GM04503 (cell line): Measurements from ENCODE around the gene MCEMP1.

ENCODE experiments used
- DNase-seq: peaks from one replicate; pipeline ENCODE4 v3.0.0-alpha.2; 2012; ENCODE audit warnings: low read depth

The MCEMP1 gene

DNA sequence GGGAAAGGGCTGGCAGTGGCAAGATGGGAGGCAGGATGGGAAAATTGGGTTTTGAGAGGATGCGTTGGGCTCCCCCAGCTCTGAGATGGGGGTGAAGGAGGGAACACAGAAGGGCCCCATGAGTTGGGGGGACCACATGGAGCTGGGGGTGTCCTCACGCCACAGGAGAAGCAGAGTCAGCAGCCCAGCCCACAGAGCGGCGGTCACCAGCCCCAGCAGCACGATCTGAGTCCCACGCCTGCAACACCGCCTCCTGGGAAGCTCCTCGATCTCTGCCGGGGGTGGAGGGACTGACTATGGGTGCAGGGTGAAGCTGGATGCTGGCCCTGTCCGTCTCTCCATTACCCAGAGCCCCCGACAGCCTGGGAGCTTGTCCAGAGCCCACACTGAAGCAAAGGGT is 21.7 kb downstream of the MCEMP1 start:
- DNase-seq: no peak

DNA sequence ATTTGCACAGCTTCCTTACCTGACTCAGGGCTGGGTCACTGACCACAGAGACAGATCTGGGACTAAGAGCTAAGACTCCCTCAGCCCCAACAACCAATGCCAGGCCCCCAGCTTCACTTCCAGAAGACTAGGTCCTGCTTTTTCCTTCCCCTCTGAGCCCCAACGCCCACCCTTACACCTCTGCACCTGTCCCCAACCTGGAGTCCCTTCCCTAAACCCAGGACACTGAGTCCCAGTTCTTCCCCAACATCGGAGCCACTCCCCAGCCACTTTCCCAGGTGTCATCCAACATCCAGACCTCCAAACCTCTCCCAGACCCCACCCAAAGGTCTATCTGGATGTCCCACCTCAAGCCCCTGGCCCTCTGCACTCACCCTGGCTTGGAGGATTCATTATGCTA is 22.1 kb downstream of the MCEMP1 start:
- DNase-seq: no peak

DNA sequence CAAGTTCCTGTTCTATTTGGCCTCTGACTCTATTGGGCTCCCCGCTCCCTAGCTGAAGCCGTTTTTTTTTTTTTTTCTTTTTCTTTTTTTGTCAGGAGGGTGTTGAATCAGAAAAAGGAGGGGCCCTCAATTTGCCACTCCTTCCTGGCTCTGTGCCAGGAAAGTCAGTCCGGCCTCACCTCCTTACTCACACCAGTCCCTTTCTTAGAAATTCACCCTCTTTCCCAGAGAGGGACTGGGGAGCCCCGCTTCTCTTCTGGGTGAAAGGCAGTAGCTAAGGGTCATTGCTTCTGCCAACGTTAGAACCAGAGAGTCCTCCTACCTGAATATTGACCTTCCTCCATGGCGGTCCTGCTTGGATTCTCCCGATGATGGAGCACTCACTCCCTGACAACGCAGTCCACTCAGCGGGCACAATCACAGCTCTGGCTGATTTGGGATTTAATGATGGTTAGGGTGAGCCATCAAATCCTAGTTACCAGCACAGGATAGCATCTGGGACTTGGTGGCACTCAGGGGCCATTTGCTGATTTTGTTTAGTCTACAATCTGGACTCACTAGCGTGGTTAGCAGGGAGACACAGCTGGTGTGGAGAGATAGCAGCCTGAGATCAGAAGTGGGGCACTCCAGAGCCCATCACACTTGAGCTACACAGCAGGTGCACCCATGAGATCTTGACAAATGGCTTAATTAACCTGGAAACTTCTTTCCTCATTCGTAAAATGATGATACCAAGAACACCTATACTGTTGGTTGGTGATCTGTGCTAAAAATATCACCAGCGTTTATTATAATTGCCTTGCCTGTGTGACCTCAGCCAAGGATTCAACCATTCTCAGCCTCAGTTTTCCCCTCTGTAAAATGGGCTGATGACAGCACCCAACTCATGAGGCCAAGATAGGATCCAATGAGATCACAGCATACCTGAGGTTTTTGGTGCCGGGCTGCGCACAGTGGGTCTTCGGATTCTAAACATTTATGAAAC is 22.8 kb downstream of the MCEMP1 start:
- no peak for DNase-seq

DNA sequence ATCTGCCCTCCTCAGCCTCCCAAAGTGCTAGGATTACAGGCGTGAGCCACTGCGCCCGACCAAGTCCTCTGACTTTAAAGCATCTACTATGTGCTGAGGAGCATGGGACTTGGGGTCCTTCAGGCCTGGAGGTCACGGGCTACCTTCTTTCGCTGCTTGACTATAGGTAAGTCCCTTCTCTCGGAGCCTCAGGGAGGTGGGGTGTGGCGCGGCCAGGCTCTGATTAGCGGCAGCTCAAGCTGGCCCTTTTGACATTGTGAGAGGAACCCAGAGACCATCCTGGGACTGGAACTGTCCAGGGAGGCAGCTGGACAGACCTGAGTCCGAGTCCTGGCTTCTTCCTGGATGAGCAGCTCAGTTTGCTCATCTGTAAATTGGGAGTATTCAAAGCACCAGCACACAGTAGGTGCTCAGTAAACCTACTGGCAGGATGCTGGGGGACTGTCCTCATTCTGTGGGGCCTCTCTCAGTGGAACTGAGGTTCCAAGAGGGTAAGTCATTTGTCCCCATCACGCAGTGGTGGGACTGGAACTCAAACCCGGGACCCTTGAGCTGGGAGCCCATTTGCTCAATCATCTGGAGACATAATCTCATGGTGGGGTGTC is 24.3 kb downstream of the MCEMP1 start:
- DNase-seq: no peak

DNA sequence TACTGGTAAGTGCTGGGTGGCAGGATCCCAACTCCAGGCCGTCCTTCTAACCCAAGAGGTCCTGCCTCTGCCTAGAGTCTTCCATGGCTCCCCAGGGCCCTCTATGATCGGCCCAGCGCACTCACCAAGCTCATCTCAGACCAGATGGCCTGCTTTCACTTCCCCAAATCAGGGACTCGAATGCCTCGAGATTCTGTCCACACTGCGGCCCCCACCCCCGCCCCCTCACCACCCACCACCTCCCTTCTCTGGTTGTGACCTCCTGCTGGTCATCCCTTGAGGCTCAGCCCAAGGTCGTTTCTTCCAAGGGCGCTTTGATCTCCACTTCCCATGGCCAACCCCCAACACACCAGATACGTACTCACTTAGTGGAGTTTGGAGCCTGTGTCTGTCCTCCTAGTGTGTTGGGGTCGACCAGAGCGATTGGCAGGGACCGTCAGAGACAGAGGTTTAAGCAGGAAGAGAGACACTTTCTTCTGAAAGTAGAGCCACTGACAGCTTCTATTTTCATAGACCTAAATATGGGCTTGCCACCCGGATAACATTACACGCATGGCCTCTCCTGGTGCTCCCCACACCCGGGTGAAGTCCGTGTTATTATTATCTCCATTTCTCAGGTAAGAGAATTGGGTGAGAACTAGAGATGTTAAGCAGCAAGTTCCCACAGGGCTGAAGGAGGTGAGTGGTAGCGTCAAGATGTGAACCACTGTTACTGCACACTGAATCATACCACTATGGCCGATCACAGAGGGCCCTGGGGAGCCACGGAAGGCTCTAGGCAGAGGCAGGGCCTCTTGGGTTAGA is 25.0 kb downstream of the MCEMP1 start, which contains the start of gene FCER2:
Gene FCER2 (minus strand): TSS at position 478 of the 804 bp plus-strand sequence. CDS start 2,371 bp downstream, outside the sequence.
- DNase-seq: no peak

DNA sequence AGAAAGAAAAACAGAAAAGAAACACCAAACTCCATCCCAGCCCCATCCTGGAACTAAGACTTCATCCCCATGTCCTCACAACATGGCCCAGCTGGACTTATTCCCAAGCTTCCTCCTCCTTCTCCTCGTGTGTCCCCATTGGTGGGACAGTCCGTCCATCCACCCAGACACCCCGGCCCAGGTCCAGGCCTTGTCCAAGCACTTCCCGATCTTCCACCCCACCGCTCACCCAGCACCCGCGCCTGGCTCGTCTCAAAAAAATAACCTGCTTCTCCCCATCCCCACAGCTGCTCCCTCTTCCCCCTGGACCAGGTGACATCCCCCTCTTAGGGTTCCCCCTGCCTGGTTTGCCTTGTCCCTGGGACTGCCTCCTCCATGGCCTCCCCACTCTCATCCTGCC is 26.4 kb downstream of the MCEMP1 start:
- DNase-seq: no peak

DNA sequence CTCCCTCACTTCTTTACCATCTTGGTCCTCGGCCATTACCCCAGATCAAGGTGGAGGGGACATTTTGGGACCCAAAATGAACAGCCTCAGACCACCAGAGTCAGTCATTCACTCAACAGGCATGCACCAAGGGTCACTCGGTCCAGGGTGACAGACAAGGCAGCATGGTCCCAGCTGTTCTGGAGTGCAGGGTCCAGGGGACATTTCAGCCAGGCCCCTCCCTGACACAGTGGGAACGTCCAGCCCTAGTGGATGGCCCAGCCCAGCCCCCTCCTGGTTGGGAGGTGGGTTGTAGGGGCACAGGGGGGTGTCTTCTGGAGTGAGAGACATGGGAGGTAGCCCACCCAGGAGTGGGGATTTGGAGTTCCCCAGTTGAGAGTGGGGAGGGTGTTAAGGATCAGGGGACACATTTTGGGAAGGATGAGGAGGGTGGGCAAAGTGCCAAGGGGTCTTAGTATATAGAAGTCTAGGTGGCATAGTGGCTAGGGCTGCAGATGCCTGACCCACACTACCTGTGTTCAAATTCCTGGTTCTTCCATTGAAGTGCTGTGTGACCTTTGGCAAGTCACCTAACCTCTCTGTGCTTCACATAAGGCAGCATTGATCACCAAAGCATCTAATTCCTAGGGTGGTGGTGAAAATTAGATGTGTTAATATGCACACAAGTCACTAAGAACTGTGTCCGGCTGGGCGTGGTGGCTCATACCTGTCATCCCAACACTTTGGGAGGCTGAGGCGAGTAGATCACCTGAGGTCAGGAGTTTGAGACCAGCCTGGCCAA is 27.6 kb downstream of the MCEMP1 start:
- DNase-seq: no peak

DNA sequence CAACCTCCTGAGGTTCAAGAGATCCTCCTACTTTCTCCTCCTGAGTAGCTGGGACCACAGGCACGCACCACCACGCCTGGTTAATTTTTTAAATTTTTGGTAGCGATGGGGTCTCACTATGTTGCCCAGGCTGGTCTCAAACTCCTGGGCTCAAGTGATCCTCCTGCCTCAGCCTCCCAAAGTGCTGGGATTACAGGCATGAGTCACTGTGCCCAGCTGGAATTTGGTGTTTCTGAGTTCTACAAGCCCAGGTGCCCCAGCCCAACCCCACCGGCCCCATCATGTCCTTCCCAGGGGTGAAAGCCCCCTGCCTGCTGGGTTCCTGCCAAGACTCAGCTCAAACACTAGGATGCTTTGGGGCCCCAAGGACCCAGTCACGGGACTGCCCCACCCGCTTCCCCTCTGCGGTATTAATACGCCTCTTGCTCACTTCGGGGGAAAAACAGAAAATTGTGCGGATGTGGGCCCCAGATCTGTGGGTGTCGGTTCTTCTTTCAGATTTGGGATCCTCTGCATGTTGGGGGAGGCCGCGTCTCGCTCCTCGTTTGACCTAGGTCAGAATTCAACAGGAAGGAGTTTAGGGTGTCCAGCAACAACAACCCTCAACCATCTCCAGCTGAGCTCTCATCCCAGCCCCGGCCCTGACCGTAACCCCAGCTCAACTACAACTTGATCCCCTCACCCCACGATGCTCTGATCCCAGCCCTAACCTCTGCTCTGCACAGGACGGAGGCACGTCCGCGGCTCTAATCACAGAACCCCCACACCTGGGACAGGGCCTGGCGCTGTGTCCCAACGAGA is 28.7 kb downstream of the MCEMP1 start:
- no peak for DNase-seq

DNA sequence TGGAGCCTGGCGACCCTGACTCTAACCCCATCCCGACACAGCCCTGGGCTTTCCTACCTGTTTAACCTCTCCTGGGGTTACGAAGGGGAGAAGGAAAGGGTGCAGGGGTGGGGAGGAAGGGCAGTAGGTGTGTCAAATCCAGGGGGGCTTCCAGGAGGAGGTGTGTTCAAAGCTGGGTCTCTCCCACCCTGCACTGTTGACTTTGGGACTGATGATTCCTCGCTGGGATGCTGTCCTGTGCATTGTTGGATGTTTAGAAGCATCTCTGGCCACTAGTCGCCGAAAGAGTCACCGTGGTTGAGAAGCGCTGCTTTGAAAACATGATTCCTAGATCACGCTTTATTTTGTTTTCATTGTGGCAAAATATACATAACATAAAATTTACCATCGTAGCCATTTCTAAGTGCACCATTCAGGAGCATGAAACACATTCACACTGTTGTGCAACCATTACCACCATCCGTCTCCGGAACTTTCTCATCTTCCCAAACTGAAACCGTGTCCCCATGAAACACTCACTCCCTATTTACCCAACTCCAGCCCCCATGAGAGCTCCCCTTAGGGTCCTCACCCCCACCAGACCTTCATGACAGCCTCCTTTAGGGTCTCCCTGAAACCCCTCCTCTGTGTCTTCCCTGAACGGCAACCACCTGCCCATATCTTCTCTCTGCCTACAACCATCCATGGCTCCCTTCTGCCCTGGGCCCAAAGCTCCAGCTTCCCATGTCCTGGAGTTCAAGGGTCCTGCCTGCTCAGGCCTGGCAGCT is 29.5 kb downstream of the MCEMP1 start:
- no peak for DNase-seq

DNA sequence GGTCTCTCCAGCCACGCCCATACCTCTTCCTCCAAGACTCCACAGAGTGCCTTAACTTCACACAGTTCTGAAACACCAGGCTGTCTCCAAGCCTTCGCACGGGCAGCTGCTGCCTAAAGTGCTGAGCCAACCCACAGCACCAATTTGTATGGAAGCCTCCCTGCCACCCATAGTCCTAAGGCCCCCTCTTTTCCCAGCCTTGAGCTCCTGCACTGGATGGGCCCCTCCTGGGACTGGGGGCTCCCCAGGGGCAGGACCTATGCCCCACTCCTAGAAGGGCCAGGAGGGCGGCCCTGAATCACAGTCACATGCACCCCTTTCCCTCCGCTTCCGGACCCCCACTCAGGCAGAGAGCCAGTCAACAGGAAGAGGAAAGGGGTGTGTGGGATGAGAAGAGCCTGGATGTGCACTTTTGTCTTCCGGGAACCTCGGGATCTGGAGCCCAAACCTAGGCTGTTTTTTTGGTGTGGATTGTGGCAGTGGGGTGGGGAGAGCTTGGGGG is 30.1 kb downstream of the MCEMP1 start:
- no peak for DNase-seq

DNA sequence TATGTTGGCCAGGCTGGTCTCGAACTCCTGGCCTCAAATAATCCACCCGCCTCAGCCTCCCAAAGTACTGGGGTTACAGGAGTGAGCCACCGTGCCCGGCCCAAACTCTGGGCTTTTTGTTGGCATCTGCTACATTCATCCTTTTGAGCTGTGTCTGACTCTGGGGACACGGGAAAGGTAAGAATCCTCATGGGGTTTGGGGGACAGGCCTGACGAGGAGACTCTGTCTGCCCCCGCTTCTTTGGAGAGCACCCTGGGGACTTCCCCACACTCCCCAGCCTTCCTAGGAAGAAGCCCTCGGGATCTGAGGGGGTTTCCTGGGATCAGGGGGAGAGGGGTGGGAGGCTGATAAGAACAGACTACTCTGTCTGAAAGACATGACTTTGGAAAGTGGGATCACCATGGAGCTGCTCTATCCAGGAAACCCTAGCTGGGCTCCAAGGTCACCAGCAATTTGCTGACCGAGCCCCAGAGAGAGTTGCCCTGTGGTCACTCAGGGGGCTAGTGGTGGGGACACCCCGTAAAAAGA is 33.1 kb downstream of the MCEMP1 start:
- no peak for DNase-seq

DNA sequence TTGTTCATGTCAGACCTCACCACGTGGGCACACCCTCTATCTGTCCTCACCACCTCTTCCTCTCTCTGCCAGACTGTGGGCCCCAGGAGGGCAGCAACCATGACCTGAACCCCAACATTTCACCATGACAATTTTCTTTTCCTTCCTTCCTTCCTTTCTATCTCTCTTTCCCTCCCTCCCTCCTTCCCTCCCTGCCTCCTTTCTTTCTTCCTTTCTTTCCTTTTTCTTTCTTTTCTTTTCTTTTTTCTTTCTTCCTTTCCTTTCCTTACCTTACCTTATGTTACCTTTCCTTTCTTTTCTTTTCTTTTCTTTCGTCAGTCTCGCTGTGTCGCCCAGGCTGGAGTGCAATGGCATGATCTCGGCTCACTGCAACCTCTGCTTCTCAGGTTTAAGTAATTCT is 33.7 kb downstream of the MCEMP1 start:
- DNase-seq: no peak

DNA sequence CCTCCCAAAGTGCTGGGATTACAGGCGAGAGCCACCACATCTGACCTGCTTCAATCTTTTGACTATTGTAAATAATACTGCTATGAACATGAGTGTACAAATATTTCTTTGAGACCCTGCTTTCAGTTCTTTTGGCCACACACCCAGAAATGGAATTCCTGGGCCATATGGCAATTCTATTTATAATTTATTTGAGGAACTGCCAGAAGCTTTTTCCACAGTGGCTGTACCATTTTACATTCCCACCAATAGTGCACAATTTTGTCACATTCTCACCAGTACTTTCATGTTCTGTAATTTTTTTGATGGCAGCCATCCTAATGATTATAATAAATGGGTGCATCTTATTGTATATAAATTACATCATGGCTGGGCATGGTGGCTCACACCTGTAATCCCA is 38.8 kb downstream of the MCEMP1 start:
- DNase-seq: no peak

DNA sequence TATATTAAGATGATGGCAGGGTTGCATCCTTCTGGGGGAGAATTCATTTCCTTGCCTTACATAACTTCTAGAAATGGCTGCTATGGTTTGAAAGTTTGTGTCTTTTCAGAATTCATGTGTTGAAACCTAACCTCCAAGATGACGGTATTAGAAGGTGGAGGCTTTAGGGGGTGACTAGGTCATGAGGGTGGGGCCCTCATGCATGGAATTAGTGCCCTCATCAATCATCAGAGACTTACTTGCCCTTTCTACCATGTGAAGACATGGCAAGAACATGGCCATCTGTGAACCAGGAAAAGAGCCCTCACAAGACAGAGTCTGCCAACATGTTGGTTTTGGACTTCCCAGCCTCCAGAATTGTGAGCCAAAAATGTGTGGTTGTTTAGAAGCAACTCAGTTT is 39.9 kb downstream of the MCEMP1 start:
- no peak for DNase-seq

DNA sequence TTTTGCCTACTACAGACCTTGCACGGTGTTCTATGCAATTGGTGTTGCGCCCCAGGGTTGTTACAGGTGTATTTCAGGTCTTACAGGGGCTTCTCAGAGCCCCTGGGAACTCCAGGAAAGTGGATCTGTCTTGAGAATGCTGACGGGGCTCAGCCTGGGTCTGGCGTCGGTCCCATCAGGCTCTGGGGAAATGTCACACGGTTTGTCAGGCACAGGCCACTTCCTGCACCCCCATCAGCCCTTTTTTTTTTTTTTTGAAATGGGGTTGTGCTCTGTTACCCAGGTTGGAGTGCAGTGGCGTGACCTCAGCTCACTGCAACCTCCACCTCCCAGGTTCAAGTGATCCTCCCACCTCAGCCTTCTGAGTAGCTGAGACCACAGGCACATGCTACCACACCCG is 41.8 kb downstream of the MCEMP1 start:
- DNase-seq: no peak

DNA sequence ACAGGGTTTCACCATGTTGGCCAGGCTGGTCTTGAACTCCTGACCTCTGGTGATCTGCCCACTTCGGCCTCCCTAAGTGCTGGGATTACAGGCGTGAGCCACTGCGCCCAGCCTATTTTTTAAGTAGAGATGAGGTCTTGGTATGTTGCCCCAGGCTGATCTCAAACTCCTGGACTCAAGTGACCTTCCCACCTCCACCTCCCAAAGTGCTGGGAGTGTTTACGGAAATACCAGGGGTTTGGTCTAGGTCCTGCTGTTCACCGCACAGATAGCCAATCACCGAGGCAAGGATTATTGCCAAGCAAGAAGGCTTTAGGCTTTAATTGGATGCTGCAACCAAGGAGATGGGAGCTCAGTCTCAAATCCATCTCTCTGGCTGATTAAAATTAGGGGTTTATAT is 43.5 kb downstream of the MCEMP1 start:
- DNase-seq: no peak

DNA sequence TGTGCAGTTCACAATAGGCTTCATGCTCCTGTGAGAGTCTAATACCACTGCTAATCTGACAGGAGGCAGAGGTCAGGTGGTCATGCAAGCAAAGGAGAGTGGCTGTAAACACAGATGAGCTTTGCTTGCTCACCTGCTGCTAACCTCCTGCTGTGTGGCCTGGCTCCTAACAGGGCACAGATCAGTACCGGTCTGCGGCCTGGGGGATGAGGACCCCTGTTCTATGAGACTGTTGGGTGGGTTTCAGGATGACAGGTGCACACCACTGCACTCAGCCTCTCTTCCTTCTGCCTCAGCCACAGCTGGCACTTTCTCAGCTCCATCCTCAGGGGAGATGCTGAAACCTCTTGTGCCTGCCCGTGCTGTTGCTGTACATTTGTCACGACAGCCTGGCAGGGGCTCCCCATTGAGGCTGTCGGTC is 45.4 kb downstream of the MCEMP1 start:
- DNase-seq: no peak

DNA sequence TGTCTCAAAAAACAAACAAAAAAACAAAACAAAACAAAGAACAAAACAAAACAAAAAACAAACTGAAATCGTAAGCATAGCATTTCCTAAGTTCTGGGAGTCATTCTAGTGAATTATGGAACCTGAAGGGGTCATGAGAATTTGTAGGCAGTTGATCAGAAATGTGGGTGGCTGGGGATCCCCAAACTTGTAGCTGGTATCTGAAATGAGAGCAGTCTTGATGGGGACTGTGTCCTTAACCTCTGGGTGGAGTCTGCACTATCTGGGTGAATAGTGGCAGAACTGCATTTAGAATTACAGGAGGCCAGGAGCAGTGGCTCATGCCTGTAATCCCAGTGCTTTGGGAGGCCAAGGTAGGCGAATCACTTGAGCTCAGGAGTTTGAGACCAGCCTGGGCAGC is 48.9 kb downstream of the MCEMP1 start:
- no peak for DNase-seq

DNA sequence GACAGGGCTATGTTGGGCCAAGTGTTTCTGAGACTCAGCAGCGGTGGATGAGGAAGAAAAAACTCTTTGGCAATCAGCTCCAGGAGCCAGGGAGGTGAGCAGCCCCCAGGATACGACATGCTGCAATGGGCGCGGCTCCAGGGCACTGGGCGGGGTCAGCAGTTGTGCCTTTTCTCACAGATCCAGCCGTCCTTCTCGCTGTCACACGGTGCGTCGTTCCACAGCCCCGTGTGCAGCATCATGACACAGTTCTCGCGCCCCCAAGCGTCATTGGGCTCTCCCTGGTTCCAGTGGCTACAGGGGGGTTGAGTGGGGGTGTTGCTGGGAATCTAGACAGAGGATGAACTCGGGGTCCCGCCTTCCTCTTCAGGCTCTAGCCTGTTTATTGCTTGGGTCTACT is 52.3 kb downstream of the MCEMP1 start:
- DNase-seq: no peak
